C4-2B (cell line): Measurements from ENCODE around the gene S1PR4.
A peak's percentile ranks its signal among the peaks of the same experiment; 100 is the strongest.

Source experiments
- H3K27ac ChIP-seq: fragments of 450-650 bp; 2 replicates; pipeline ENCODE4 v1.5.1; 2017
- ZFX ChIP-seq: fragments of 450-650 bp; IDR thresholded peaks from 2 replicates; pipeline ENCODE4 v1.6.1; 2017
- TF ChIP-seq, protein P1 (sequence below): fragments of 450-650 bp; conservative IDR thresholded peaks from 2 replicates; pipeline ENCODE4 v1.5.1; 2017; ENCODE audit warnings: mild to moderate bottlenecking

Gene S1PR4, protein sequence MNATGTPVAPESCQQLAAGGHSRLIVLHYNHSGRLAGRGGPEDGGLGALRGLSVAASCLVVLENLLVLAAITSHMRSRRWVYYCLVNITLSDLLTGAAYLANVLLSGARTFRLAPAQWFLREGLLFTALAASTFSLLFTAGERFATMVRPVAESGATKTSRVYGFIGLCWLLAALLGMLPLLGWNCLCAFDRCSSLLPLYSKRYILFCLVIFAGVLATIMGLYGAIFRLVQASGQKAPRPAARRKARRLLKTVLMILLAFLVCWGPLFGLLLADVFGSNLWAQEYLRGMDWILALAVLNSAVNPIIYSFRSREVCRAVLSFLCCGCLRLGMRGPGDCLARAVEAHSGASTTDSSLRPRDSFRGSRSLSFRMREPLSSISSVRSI

DNA sequence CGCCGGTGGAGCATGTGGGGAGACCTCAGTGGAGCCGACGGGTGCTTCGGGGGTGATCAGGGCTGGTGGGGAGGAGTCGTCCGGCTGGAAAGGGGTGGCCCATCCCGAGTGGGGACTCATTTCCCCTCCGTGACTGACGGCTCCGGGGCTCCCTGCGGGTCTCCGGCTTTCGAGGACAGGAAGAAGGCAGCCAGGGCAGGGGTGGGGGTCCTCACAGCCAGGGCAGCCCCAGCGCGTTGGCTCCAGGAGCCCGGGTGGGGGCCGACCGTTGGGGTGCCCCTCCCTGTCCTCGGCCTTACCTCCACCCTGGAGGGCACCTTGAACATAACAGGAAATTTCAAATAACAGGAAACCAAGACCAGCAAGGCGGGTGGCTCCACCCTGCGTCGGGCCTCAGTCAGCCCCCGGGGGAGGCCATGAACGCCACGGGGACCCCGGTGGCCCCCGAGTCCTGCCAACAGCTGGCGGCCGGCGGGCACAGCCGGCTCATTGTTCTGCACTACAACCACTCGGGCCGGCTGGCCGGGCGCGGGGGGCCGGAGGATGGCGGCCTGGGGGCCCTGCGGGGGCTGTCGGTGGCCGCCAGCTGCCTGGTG is at the start of gene S1PR4:
TSS of gene S1PR4 (plus strand) at position 393 of the 596 bp plus-strand sequence. CDS start at position 417, 24 bp downstream.
- TF ChIP-seq ZFX = no peak
- TF ChIP-seq, protein P1, sequence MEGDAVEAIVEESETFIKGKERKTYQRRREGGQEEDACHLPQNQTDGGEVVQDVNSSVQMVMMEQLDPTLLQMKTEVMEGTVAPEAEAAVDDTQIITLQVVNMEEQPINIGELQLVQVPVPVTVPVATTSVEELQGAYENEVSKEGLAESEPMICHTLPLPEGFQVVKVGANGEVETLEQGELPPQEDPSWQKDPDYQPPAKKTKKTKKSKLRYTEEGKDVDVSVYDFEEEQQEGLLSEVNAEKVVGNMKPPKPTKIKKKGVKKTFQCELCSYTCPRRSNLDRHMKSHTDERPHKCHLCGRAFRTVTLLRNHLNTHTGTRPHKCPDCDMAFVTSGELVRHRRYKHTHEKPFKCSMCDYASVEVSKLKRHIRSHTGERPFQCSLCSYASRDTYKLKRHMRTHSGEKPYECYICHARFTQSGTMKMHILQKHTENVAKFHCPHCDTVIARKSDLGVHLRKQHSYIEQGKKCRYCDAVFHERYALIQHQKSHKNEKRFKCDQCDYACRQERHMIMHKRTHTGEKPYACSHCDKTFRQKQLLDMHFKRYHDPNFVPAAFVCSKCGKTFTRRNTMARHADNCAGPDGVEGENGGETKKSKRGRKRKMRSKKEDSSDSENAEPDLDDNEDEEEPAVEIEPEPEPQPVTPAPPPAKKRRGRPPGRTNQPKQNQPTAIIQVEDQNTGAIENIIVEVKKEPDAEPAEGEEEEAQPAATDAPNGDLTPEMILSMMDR = no peak
- no peak within 1 kb of the TSS for H3K27ac ChIP-seq

DNA sequence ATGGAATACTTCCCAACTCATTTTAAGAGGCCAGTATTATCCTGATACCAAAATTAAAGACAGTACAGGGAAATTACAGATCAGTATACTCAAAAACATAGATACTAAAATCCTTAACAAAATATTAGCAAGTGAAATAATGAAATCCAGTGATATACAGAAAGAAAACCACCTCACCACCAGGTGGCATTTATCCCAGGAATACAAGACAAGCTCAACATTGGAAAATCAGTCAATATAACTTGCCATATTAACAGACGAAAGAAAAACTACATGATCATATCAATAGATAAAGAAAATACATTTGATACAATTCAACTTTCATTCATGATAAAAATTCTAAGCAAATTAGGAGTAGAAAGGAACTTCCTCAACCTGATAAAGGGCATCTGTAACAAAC is 49.5 kb upstream of the S1PR4 start:
- TF ChIP-seq, protein P1 = peak; percentile 80
- no peak for TF ChIP-seq ZFX
- H3K27ac ChIP-seq = no peak overlapping the region

DNA sequence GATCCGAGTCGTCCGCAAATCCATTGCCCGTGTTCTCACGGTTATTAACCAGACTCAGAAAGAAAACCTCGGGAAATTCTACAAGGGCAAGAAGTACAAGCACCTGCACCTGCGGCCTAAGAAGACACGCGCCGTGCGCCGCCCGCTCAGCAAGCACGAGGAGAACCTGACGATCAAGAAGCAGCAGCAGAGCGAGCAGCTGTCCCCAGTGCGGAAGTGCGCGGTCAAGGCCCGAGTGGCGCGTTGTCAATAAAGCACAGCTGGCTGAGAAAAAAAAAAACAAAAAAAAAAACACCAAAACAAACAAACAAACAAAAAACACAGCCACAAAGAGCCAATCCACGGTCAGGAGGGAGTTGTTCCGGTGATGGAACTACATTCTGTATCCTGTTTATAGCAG is 47.4 kb upstream of the S1PR4 start:
- no peak overlapping the region for H3K27ac ChIP-seq
- no peak for TF ChIP-seq ZFX
- TF ChIP-seq, protein P1 = no peak

DNA sequence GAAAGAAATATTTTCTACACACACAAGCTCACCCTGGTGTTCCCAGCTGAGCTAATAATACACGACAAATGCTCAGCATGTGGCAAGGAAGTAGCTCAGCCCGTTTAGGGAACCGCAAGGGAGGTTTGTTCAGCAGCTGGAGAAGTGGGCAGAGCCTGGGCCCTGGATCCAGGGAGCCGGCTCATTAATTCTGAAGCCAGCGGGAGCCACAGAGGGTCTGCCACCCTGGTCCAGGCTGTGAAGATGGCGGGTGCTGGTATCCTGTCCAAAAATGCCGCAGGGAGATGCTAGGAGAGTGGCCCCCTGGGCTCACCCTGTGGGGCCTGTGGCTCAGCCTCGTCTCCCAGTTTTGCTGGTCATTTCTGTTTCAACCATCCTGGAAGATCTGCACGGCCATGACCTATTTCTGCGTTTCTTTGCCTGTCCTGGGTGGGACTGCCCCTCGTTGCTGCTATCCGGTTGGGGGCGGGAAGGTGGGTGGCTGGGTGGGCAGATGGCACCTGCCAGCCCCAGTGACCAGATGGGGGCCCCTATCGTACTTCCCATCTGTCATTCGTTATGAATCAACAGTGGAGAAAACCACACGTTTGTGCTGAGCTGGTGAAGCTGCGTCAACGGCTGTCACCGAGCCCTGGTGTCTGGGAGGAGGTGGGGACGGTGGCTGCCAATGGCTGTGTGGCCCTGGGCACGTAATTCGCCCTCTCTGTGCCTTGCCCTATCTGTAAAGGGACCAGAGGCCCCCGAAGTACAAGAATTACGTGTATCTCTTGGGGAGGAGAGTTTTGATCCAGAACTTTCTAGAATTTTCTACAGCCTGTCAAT is 45.4 kb upstream of the S1PR4 start:
- H3K27ac ChIP-seq = no peak overlapping the region
- no peak for TF ChIP-seq ZFX
- TF ChIP-seq, protein P1 = no peak

DNA sequence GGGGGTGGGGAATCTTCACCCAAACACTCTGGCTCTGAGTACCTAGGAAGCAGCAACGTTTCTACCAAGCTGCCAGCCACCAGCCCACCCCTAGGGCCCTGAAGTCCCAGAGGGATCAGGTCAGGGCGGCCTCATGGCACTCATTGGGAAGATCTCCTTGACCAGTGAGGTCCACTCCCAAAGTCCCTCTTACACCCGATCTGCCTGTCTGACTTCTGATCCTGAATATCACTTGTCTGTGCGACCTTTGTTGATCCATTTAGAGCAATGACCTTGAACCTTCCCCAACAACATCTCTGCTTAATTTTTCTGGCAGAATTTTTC is 44.8 kb upstream of the S1PR4 start:
- no peak overlapping the region for H3K27ac ChIP-seq
- TF ChIP-seq, protein P1 = no peak

DNA sequence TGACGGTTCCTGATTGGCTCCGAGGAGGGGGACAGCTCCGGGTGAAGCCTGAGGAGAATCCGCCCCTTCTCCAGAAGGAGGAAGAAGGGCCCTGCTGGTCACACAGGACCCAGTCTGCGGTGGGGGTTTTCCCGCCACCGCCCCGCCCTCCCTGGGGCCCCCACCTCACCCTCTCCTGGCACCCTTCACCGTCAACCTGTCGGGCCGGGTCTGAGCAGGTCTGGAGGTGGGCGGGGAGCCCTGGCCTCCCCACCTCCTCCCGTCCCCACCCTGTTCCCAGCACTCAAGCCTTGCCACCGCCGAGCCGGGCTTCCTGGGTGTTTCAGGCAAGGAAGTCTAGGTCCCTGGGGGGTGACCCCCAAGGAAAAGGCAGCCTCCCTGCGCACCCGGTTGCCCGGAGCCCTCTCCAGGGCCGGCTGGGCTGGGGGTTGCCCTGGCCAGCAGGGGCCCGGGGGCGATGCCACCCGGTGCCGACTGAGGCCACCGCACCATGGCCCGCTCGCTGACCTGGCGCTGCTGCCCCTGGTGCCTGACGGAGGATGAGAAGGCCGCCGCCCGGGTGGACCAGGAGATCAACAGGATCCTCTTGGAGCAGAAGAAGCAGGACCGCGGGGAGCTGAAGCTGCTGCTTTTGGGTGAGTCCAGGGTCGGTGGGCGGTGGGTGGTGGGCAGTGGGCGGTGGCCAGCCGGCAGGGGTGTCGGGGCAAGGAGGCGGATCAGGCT is 42.4 kb upstream of the S1PR4 start, which contains the start of gene GNA15:
TSS of gene GNA15 (plus strand) at position 73 of the 723 bp plus-strand sequence. CDS start at position 491, 418 bp downstream.
- TF ChIP-seq, protein P1 = no peak
- TF ChIP-seq ZFX = no peak
- H3K27ac ChIP-seq = no peak within 1 kb of the TSS
